GM19324 (cell line): ENCODE data around the gene ZNF692.
"Not testable (repeated sequence)": the region's sequence is repeated elsewhere in the genome, so short reads cannot be mapped to it uniquely, and the experiment has no call there.

ENCODE experiments used
- ATAC-seq: cut with Tn5 transposase; IDR thresholded peaks from one replicate; pipeline ENCODE4 v1.9.1; 2021; ENCODE audit warnings: mild to moderate bottlenecking, moderate library complexity; ENCODE audit not compliant: unreplicated experiment, low FRiP score

ZNF692 gene

DNA sequence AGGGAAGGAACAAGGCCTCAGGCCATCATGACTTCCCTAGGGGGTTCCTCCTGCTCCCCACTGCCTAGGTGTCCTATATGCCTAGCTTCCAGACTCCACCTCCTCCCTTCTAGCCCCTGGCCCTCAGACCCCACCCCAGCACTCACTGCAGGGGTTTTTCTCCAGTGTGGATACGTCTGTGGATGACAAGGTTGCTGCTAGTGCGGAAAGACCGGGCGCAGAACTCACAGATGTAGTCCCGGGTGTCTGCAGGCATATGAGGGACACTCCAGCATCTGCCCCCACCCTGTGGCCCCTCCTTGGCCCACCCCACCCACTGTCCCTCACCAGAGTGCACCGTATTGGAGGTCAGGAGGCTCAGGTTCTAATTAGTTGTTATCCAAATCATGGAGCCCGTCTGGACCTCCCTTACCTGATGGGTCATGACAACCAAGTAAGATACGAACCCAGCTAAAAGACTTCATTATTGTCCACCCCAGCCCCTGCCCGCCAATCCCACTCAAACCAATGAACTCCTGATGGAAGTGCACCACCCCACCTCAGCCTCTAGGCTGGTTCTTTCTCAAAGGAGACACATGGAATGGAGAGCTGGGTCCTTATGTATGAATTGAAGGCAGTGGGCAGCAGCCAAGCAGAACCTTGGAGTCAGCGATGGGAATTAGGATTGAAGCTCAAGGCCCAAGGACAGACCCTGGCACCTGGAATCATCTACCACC lies 8.2 kb downstream of the ZNF692 start:
- no peak for ATAC-seq

DNA sequence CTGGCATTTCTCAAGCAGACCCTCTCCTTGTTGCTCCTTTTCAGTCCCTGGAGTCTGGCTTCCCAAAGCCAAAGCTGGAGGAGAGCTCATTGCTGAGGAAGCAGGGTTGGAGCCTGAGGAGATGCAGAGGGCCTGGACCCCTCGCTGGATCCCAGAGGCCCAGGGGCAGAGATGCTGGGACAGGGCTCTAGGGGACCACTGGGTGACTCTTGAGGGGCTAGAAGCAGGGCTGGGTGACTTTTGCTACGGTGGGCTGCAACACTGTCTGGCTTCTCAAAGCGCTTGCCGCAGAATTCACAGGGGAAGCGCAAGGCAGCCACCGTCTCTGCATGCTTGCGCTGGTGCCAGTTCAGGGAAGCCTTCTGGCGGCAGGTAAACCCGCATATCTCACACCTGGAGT lies 8.8 kb downstream of the ZNF692 start:
- ATAC-seq = no peak

DNA sequence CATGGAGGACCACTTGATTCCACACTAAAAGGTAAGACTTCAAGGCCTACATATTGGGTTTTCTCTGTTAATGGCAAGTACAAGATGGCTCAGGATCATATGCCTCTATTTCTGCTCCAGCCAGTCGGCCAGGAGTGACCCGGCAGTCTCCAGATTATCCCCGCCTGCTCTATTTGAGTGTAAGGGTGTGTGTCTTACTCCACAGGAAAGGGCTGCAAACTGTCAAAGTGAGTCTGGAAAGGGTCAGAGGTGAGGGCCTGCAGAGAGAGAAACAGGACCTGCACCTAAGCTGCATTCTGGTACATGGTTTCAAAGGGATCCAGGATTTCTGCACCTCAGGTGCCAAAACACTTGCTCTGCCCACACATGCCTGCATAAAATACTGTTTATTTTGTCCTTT lies 9.2 kb downstream of the ZNF692 start:
- no peak for ATAC-seq

DNA sequence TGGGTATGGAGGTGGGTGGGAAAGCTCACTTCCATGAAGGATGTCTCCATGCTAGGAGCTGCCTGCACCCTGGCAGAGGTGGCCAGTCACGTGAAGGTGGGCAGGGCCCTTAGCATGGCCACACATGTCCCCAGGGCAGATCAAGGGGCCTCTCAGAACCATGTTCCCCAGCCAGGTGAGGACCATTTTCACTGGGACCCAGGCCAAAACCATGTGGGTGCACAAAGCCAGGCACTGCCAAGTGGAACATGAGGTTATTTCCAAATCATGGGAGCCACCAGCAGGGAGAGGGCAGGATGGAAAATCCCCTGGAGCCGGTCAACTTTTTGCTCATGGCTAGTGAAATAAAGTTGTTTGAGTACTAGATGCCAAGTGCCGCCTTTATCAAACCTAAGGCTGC lies 9.7 kb downstream of the ZNF692 start:
- no peak for ATAC-seq

DNA sequence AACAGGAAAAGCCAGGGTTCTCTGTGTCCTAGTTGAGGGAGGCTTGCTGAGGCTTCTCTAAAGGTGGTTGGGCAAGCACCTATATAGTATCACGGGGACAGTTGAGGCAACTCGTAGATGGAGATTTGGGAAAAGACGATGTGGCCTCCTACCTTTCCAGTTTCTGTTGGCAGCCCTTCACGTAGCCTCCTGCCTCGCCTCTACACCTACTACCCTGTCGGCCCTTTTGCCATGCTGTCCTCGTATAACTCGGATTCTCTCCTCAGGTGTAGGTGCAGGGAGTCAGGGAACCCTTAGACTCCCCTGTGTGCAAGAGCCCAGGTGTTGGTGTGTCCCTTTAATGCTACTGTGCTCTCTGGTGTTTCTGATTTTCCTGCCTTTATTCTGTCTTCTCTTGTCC lies 10.3 kb downstream of the ZNF692 start:
- no peak for ATAC-seq

DNA sequence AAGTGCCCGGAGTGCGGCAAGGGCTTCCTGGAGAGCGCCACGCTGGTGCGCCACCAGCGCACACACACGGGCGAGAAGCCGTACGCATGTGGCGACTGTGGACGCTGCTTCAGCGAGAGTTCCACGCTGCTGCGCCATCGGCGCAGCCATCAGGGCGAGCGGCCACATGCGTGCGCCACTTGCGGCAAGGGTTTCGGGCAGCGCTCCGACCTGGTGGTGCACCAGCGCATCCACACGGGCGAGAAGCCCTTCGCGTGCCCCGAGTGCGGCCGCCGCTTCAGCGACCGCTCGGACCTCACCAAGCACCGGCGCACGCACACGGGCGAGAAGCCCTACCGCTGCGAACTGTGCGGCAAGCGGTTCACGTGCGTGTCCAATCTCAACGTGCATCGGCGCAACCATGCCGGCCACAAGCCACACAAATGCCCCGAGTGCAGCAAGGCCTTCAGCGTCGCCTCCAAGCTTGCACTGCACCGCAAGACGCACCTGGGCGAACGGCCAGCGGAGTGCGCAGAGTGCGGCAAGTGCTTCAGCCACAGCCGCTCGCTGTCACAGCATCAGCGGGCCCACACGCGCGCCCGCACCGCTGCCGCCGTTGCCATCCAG lies 10.8 kb downstream of the ZNF692 start:
- no peak for ATAC-seq

DNA sequence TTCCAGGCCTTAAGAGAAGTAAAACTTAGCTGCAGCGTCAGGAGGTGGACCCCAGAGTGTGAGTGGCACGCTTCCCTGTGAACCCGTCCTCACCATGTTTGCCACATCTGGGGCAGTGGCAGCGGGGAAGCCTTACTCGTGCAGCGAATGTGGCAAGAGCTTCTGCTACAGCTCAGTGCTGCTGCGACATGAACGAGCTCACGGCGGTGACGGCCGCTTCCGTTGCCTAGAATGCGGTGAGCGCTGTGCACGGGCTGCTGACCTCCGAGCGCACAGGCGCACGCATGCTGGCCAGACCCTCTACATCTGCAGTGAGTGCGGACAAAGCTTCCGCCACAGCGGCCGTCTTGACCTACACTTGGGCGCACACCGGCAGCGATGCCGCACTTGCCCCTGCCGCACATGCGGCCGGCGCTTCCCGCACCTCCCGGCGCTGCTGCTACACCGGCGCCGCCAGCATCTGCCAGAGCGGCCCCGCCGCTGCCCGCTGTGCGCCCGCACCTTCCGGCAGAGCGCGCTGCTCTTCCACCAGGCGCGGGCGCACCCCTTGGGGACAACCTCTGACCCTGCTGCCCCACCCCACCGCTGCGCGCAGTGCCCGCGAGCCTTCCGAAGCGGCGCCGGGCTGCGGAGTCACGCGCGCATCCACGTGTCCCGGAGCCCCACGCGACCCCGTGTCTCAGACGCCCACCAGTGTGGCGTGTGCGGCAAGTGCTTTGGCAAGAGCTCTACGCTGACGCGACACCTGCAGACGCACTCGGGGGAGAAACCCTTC lies 11.5 kb downstream of the ZNF692 start:
- ATAC-seq = no peak

DNA sequence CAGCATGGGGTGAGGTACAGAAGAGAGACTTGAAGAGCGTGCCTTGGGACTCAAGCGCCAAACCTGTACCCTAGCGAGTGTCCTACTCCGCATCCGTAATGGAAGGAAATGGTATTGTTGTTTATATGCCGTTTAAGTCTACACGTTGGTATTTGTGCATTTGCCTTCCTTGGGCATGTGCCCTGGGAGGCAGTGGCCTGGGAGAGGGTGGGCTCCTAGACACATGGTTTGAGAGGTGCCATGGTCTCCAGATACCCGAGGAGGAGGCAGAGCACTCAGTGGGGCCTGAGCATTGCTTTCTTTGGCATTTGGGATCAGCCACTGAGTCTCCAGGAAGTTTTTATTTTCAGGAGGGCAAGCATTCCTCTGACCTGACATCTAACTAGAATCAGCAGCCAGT lies 14.4 kb downstream of the ZNF692 start:
- no peak for ATAC-seq

DNA sequence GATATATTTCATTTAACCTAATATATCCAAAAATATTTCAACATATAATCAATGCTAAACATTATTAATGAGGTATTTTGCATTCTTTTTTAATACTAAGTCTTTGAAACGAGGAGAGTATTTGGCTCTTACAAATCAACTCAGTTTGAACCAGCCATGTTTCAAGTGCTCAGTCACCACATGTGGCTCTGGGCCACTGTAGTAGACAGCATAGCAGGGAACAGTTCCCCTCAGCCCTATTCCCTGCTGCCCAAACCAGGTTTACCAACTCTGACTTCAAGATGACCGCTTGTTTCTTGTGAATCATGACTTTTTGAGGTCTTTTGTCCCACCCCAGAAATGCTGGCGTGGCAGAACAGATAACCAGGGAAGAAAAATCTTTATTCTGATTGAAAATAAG lies 15.2 kb downstream of the ZNF692 start:
- no peak for ATAC-seq

DNA sequence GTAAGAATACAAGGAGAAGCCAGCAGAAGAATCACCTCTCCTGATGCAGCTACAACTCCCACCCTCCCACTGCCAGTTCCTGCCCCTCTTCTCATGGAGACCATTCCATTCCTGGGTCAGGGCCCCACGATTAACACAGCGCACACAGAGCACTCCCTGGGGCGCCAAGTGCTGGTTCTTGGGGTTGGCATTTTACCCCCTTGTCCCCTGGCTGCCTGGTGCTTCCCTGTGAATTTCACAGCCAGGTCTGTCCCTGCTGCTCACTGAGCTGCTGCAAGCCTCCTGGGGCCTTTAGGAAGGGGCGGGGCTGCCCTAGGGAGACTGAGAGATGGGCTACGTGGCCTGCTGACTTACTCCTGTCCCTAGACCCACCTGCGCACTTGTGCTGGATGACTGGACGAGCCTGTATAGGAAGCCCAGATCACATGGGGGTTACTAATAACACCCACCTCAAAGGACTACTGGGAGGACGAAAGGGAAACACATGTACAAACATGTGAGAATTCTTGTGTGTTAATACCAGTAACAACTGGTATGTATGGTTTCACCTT lies 16.0 kb downstream of the ZNF692 start:
- ATAC-seq = no peak

DNA sequence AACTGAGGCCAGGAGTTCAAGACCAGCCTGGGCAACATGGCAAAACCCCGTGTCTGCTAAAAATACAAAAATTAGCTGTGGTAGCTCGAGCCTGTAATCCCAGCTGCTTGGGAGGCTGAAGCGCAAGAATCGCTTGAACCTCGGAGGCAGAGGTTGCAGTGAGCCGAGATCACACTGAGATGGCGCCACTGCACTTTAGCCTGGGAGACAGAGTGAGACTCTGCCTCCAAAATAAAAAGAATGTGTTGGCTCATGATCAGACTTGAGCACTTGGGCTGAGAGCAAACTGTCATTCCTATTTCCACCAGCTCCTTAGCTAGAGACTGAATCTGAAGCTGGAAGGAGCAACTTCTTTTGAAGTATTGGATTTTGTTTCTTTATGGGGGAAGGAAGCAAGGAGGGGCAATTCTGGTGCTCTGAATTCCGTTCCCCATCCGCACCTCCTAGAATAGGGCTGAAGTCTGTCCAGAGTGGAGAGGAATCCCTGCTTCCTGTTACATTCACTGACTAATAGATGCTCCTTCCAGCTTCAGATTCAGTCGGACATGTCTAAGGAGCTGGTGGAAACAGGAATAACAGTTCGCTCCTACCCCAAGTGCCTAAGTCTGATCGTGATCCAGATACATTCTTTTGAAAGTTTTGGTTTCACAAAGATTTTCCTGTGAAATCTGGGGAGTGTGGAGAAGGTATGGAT lies 17.0 kb downstream of the ZNF692 start:
- no peak for ATAC-seq

DNA sequence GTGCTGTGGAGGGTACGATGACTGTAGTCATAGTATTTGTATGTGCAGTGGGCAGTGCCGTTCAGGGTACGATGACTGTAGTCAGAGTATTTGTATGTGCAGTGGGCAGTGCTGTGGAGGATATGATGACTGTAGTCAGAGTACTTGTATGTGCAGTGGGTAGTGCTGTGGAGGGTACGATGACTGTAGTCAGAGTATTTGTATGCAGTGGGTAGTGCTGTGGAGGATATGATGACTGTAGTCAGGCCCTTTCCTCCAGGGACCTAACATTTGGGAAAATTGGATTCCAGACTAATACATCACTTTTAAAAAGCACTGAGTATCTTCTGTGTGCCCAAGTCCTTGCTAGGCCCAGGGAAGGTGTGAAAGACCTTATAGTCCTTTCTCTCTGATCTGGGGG lies 17.9 kb downstream of the ZNF692 start:
- ATAC-seq = no peak

DNA sequence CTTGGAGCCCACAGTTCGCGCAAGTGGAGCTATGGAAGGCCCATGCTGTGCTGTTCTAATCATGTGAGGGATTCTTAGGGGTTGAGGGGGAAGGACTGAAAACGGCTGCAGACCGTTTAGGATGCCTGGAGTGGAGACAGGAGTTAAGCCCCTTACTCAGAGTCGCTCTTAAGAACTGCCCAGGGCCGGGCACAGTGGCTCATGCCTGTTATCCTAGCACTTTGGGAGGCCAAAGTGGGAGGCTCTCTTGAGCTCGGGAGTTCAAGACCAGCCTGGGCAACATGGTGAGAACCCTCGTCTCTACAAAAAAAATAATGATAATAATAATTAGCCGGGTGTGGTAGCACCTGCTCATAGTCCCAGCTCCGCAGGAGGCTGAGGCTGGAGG lies 19.7 kb downstream of the ZNF692 start:
- ATAC-seq = no peak

DNA sequence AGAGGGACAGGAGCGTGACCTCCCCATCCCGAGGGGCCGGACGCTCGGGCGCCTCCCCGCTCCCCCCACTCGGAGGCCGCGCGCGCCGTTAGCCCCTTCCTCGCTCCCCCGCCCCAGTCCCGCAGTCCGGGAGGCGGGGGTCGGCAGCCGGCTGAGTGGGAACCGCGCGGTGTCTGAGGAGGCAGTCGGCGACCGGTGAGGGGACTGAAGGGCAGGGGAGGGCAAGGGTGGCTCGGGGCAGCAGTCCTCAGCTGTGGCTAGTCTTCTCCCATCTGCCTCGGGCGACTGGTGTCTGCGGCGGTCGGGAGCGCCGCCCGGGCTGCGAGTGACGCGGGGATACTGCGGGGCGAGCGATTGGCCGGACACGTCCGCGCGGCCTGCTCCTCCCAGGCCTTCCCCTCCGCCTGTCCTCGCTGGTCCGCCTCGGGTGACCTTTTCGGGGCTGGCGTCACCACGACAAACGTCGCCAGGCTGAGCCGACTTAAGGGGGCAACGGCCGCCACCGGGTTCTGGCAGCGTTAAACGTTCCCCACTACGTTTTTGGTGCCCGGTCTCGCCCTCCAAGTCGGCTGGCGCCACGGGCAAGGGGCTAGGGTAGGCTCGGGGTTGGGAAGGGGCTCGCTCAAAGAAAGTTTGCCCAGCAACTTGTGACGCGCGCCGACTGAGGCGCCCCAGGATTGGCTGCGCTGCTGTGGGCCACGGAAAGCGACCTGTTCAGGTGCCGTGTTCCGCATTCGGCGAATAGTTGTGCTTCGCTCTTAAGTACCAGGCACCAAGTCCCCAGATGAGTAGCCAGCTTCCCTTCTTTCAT lies 20.3 kb downstream of the ZNF692 start:
- ATAC-seq = peak; percentile 71

DNA sequence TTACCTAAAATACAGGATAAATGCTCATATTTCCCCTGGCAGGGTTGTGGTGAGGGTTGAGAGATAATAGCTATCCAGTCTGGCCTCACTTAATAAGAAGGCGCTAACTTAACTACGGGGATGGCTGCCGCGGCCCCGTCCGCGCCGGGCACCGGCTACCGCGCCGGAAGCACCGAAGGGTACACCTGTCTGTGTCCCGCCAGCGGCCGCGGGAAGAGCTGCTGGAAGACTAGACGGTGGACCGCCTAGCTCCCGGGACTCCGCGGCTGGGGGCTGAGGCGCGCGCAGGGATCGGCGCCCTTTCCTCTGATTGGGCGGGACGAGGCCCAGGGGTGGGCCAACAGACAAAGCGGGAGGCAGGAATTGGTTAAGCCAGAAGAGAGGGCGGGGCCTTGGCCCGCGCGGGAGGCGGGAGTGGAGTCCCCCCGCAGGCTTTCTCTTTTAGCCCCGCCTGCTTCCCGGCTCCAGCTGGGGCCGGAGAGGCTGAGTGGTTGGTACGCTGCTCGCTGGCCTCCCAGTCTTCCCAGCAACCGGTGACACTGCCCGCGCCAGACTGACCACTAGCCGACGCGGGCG lies 21.0 kb downstream of the ZNF692 start, which contains the start of gene ZNF672:
TSS of gene ZNF672 (plus strand) at position 444 of the 576 bp plus-strand sequence. CDS start 9,051 bp downstream, outside the sequence.
- ATAC-seq = peak; percentile 92

DNA sequence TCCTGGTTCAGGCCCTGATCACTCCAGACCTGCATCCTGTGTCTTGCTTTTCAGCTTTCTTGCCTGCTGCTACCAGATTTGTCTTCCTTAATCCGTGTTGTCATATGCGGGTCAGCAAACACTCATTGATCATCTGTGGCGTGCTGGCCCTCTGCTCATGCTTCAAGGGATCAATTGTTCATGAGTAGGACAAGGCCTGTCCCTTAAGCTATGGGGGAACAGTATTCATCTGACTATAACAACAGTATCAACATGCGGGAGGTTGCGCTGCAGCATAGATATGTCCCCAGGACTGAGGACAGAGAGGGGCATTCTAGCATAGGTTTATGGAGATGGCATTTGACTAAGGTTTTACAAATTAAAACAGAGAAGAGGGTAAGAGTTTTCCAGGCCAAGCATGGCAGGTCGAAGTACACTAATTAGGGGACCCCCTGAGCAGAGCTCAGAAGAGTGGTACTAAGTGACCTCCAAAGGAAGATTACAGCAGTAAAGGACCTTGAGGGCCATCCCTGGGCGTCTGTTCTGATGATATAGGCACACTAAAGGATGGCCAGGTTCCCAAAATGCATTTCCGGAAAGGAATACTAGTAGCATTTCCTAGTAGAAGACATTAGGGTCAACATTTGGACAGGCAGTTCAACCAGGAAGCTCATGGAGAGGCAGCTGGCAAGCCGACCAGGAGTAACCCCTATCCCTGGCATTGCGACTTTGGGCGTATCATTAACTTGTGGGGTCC lies 21.7 kb downstream of the ZNF692 start:
- ATAC-seq = no peak

DNA sequence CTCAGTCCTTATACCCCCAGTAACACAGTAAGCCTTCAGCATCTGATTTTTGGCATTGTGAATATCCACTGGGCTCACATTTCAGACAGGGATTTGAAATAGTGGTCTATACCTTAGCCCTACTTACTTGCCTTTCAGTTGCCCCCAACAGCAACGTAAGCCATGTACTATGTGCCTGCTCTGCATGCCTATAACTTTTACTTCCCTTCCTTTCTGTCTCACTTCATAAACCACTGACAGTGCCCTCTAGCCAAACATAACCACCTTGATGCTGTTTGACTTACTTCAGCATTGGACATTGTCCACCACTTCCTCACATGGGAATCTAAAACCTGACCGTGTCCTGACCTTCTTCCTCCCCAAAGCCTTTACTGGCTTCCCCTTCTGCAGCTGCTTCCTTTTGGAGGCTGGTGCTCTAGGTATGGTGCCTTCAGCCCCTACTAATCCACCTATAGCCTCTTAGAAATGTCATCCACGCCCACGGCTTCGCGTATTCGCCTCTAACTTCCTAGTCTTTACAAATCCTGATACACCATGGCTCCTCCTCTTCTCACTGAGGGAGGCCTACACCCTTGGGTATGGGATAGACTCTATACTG lies 24.4 kb downstream of the ZNF692 start:
- ATAC-seq = no peak

DNA sequence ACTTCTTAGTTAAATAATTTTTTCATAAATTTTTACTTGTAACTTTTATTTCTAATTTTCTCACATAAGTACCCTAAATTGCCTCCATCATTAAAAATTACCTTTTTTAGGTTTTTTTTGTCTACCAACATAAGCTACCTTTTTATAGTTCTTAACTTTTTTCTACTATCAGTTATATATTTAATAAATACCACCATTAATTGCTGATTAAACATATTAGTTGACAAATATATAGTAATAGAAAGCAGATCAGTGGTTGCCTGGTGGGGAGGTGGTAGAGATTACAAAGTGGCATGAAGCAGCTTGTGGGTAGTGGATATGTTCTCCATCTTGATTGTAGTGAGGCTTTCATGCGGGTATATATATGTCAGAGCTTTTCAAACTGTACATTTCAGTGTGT lies 27.0 kb downstream of the ZNF692 start:
- ATAC-seq = no peak

DNA sequence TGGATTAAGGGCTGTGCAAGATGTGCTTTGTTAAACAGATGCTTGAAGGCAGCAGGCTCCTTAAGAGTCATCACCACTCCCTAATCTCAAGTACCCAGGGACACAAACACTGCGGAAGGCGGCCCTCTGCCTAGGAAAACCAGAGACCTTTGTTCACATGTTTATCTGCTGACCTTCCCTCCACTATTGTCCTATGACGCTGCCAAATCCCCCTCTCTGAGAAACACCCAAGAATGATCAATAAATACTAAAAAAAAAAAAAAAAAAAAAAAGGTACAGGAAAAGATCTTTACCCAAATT lies 28.2 kb downstream of the ZNF692 start:
- ATAC-seq = not testable (repeated sequence)
